Erythroblast (primary cell): ENCODE measurements around the gene PLEKHA5.
"Not testable (repeated sequence)": the region's sequence is repeated elsewhere in the genome, so short reads cannot be mapped to it uniquely, and the experiment has no call there.

Experiments
- DNase-seq, 2 experiments: peaks; one replicate each; lab custom pipeline; 2025; lab: John Stamatoyannopoulos, UW
- GATA1 ChIP-seq: IDR thresholded peaks from 2 replicates; pipeline ENCODE4 v1.6.1; 2011; ENCODE audit warnings: low read depth, mild to moderate bottlenecking, control low read depth, low read length, moderate library complexity
- POLR2A ChIP-seq: IDR thresholded peaks from 2 replicates; pipeline ENCODE4 v1.6.1; 2011; ENCODE audit warnings: mild to moderate bottlenecking, low read length

Gene PLEKHA5

DNA sequence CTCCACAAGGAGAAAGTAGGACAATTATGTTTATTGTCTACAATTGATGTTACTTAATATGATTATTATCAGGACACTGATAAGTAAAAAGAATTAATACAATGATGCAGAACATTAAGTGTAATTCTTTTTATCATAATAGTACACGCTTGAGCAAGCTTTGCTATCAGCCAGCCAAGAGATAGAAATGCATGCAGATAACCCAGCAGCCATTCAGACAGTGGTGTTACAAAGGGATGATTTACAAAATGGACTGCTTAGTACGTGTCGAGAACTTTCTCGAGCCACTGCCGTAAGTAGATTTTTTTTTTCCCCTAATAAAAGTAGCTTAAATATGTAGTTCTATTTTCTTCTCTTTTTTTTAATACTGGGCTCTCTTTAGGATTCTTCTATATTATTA lies 192.8 kb downstream of the PLEKHA5 start:
- peak in 1 of 2 experiments; percentile 21 for DNase-seq

DNA sequence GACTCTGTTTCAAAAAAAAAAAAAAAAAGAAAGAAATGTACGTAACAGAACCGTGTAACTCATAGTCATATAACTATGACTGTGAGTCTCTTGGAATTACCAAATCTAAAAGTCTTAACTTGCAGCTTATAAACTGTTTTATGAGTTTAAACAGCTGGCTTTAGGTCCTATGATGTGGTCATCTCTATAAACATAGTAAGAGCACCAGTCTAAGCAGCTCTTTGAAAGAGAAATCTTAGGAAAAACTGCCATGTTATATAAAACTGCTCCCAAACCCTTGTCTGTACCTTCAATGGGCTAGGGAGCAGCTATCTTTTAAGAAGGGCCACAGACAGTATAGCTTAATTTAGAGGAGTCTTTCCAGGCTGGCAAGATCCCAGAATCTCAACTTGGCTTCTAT lies 194.3 kb downstream of the PLEKHA5 start:
- TF ChIP-seq POLR2A = no peak
- TF ChIP-seq GATA1 = no peak

More for the DNA sequence above, 192.8 kb downstream of the PLEKHA5 start:
- TF ChIP-seq POLR2A (no peak), GATA1 (no peak)

DNA sequence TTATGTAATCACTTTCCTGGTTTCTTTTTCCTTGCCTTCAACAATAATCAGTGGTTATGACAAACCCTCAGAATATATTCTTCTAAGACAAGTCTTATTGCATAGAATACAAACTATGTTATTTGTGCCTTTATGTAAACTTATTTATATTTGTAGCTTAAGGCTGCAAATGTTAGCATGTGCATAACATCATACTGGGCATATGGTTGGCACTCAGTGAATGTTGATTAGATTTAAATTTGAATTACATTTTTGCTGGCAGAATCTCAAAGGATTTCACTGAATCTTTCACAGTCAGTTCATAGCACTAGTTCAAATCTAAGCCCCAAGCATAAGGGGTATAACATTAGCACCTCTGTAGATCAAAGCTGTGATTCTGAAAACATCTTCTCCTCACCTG lies 196.6 kb downstream of the PLEKHA5 start:
- no peak for TF ChIP-seq GATA1
- DNase-seq = no peak

More for the DNA sequence above, 194.3 kb downstream of the PLEKHA5 start:
- no peak for DNase-seq

DNA sequence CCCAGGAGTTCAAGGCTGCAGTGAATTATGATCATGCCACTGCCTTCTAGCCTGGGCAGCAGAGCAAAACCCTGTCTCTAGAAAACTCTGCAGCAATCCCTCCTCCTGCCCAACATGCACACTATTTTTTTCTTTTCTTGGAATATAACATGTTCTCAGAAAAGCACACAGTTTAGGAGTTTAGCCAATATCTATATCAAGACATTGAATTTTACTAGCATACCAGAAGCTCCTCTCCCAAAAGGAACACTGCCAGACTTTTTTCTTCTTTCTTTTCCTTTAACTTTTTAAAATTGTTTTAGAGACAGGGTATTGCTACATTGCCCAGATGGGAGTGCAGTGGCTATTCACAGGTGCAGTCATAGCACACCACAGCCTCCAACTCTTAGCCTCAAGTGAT lies 202.7 kb downstream of the PLEKHA5 start:
- DNase-seq = no peak
- TF ChIP-seq GATA1 (no peak), POLR2A (no peak)

DNA sequence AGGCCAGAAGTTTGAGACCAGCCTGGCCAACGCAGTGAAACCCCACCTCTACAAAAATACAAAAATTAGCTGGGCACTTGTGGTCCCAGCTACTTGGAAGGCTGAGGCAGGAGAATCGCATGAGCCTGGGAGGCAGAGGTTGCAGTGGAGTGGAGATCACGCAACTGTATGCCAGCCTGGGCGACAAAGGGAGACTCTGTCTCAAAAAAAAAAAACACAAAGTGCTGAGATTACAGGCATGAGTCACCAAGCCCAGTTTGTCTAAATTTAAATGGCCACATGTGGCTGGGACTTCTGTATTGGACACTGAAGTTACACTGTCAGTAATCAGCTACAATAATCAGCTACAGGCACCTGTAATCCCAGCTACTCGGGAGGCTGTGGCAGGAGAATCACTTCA lies 208.9 kb downstream of the PLEKHA5 start:
- TF ChIP-seq POLR2A = no peak
- no peak for DNase-seq

DNA sequence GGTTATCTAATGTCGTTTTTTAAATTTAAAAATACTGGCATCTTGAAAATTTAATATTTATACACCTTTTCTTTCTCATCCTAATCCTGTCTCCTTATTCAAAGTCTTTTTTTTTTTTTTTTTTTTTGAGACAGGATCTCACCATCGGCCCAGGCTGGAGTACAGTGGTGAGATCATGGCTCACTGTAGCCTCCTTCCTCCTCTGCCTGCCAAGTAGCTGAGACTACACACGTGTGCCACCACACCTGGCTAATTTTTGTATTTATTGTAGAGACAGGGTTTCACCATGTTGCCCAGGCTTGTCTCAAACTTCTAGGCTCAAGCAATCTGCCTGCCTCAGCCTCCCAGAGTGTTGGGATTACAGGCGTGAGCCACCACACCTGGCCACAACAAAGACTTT lies 221.3 kb downstream of the PLEKHA5 start:
- DNase-seq = not testable (repeated sequence)

DNA sequence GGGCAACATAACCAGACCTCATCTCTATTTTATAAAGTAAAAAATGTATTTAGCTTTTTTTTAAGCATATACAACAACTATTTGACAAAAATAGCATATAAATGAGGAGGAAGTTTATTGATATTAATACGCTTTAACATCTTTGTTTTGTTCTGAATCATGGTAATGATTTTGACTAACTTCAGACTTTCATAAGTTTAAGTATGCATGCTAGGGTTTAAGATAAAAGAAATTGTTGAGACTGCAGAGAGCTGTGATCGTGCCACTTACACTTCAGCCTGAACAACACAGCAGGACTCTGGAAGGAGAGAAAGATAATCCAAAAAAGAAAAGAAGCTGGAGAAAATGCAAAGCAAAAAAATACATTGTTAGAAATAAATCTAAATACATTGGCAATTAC lies 221.8 kb downstream of the PLEKHA5 start:
- DNase-seq = no peak
- no peak for TF ChIP-seq POLR2A
- no peak for TF ChIP-seq GATA1

DNA sequence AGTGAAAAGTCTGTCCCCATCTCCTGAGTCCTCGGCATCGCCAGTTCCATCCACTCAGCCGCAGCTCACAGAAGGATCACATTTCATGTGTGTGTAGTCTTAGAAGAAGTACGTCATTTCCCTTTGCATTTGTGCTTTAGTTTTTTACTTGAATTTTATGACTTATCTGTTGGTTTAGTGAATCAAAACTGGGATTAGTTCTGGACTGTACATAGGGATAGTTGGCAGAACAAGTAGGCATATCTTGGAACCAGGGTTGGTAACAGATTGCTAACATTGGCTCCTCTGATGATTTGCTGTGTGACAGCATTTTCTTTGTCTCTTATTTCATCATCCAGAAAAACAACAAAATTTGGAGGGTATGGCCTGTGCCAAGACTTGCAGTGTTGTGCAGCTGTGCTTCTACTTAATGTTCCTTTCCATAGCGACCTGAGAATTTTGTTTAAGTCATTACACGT lies 240.2 kb downstream of the PLEKHA5 start:
- DNase-seq = no peak
- TF ChIP-seq GATA1 (no peak), POLR2A (no peak)

DNA sequence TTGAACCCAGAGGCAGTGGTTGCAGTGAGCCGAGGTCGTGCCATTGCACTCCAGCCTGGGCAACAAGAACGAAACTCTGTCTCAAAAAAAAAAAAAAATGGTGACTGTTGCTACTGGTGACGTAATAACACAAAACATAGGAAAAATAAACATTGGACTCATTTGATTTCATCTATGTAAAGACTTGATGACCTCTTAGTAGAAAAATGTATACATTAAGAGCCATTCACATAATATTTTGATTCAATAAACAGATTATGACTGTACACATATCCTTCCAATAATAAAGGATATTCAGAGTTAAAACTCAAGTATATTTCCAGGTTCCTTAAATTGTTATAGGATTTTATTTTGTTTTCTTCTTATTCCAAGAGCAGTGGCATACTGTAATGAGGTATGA lies 244.1 kb downstream of the PLEKHA5 start:
- DNase-seq = no peak
- TF ChIP-seq POLR2A (no peak), GATA1 (no peak)

DNA sequence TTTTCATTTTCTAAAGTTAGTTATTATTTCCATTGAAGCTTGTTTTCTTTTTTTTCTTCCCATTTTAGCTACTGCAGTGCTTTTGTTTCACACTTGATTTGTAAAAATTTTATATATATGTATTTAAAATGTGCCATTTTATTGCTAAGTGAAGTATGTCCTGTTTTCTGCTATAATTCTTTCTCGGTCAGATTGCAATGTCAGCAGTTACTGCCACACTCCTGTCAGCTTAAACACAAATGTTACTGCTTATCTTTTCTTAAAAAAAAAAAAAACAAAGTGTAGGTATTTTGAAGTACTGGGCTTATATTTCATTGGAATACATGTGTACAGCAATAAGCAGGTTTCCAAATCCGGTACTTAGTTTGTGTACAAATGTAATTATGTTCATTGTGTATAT lies 246.4 kb downstream of the PLEKHA5 start:
- TF ChIP-seq GATA1 (no peak), POLR2A (no peak)
- no peak for DNase-seq

DNA sequence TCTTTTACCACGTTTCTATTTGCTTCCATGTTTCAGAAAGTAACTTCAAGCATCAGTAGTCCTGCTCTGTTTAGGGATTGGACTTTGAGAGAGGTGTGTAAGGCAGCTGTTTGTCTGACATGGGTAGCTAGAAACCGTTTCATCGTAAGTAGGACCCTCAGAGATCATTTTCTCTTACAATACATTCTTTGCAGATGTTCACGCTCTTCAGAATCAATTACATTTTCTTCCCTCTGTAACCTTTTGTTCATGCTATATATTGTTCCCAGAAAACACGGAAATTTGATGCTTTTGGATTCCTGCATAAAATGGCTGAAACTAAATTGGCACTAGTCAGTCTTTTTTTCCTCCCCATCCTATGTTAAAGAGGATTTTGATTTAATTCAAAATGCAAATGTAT lies 247.2 kb downstream of the PLEKHA5 start:
- TF ChIP-seq POLR2A = no peak
- TF ChIP-seq GATA1 = no peak
- no peak for DNase-seq

DNA sequence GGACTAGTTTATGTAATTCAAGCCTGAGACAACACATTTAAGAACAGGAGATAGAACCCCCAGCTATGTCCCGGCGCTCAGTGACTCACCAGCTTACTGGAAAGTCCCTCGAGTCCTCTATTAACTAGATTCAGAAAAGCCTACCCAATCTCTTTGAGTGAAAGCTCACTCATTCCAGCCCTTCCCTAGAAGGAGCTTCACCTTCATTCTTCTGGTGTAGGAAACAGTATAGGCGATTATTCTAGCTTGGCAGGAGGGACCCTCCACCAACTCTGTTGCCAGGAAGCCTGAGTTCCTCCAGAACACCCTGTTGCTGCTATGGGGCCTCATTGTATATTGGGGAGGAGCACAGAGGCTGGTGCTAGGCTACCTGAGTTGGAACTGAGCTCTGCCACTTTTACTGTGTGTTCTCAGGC lies 252.6 kb downstream of the PLEKHA5 start:
- TF ChIP-seq POLR2A (no peak), GATA1 (no peak)
- DNase-seq = no peak

DNA sequence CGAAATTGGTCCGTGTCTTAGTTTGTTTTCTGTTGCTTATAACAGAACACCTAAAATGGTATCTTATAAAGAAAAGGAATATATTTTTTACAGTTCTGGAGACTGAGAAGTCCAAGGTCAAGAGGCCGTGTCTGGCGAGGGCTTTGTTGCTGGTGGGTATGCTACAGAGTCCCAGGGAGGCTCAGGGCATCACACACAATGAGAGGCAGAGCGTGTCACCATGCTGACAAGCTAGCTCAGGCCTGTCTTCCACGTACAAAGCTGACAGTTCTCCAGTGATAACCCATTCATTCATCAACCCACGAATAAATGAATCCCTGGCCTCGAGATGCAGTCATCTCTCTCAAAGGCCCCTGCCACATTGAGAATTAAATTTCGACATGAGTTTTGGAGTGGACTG lies 253.0 kb downstream of the PLEKHA5 start:
- DNase-seq = no peak
- TF ChIP-seq GATA1 (no peak), POLR2A (no peak)

DNA sequence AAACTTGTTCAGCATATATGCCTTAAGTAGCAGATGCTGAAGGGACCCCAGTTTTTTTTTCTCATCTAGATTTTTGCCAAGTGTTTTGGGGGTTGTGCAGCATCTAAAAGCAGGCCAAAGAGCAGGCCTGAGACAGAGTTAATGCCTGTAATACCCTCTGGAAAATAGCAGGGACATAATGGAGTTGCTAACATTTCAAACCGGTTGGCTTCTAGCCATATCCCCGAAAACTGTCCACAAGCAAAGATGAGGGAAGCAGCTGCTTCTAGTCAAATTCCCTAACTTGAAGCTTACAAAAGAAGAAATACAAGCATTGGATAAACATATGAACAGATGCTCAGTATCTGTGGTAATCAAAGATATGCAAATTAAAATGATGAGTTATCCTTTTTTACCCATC lies 257.6 kb downstream of the PLEKHA5 start:
- no peak for DNase-seq
- TF ChIP-seq GATA1 = no peak
- no peak for TF ChIP-seq POLR2A

DNA sequence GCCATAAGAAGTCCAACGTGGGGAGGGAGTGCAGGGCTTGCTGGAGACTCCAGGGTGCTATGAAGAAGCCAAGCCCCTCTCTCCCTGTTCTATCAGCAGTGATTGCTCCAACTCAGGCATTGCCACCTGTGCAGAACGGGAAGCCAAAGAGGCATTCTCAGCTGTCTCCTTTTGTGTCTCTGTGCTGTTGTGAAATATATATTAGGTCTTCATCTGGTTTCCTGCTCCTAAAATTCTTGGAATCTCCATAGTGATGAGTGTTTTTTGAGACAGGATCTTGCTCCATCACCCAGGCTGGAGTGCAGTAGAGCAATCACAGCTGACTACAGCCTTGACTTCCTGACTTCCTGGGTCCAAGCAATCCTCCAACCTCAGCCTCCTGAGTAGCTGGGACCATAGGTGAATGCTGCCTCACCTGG lies 258.6 kb downstream of the PLEKHA5 start:
- no peak for DNase-seq
- TF ChIP-seq POLR2A (no peak), GATA1 (no peak)

DNA sequence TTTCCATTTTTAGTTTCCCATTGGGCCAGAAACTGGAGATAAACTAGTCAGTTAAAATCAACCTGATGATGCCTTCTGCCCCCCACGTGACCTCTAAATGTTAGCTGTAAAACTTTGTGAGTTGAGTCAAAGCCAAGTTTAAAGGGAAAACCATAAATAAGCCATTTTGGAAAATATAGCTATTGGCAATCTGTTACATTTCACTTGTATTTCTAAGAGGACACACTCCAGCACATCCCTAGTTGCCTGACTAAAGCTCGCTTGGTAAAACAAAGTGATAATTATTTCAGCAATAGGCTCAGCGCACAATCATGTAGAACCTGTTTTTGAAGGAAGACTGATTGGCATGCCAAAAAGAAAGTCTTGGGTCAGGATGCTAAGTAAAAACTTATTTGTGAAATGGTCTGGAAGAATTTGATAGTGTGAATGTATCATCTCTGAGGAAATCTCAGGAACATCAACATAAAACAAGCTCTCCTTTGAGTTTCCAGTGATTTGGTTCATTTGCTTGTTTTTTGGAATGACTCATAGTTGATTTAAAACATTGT lies 260.6 kb downstream of the PLEKHA5 start:
- no peak for DNase-seq
- TF ChIP-seq POLR2A (no peak), GATA1 (no peak)

DNA sequence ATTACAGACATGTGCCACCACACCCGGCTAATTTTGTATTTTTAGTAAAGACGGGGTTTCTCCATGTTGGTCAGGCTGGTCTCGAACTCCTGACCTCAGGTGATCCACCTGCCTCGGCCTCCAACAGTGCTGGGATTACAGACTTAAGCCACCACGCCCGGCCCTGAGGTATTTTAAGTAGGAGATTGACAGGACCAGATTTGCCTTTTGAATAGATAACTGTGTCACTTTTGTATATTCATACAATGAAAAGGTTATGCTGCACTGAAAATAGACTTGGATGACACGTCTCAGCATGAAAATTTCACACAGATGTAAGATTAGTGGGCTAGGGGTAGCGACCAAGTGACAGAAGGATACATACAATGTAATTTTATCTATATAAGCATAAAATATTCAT lies 263.1 kb downstream of the PLEKHA5 start:
- not testable (repeated sequence) for DNase-seq
